Body of pancreas (tissue), 4 donors: ENCODE measurements around the gene FLCN.

Source experiments
- POLR2A ChIP-seq, 3 donors: fragments of 450-650 bp; IDR thresholded peaks; one replicate each; pipeline ENCODE4 v1.6.1; 2016; ENCODE audit warnings: antibody characterized with exemption in 3 of 3, mild to moderate bottlenecking in 2 of 3
- TF ChIP-seq, protein P1 (sequence below), 7 experiments: fragments of 450-650 bp in 4 of 7; fragments of 200-600 bp in 3 of 7; sonication (generic) in 3 of 7; IDR thresholded peaks; one replicate each; pipeline ENCODE4 v1.5.1; 2016 to 2019; ENCODE audit warnings: antibody characterized with exemption in 7 of 7

DNA sequence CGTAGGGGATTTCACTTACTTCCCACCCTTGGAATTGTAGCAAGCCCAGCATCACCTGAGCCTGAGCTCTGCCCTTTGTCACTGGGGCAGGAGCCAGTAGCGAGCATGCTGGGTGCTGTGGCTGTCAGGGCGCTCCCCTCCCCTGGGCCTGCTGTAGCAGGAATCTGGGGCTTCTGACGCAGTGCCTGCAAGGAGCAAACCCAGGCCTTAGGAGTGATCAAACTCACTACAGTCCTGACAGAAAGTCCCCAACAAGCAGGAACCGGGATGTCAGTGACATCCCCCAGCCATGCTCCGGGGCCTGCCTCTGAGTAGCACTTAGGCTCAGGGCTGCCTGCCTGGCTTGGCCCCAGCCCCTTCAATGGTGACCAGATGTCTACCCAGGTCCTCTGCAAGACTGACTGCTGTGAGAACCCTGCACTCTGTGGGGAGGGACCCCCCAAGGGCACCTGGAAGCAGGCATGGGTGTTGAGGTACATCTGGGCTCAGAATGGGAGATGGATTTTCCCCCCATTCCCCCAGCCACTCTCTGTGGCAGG lies 54.3 kb downstream of the FLCN start:
- no peak for TF ChIP-seq POLR2A (IDR thresholded peaks at IDR 0.05)
- TF ChIP-seq, protein P1, sequence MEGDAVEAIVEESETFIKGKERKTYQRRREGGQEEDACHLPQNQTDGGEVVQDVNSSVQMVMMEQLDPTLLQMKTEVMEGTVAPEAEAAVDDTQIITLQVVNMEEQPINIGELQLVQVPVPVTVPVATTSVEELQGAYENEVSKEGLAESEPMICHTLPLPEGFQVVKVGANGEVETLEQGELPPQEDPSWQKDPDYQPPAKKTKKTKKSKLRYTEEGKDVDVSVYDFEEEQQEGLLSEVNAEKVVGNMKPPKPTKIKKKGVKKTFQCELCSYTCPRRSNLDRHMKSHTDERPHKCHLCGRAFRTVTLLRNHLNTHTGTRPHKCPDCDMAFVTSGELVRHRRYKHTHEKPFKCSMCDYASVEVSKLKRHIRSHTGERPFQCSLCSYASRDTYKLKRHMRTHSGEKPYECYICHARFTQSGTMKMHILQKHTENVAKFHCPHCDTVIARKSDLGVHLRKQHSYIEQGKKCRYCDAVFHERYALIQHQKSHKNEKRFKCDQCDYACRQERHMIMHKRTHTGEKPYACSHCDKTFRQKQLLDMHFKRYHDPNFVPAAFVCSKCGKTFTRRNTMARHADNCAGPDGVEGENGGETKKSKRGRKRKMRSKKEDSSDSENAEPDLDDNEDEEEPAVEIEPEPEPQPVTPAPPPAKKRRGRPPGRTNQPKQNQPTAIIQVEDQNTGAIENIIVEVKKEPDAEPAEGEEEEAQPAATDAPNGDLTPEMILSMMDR (IDR thresholded peaks at IDR 0.05): no peak
